Neutrophil (primary cell): ENCODE measurements around the gene GPR68.

Source experiments
- H3K27ac ChIP-seq: fragments of 200-600 bp; sonication (generic); 2 replicates; pipeline ENCODE4 v1.5.1; 2016; ENCODE audit warnings: mild to moderate bottlenecking, moderate library complexity
- H3K27me3 ChIP-seq: fragments of 200-600 bp; sonication (generic); 2 replicates; pipeline ENCODE4 v1.6.0; 2016; ENCODE audit warnings: mild to moderate bottlenecking
- H3K36me3 ChIP-seq: fragments of 200-600 bp; sonication (generic); 2 replicates; pipeline ENCODE4 v1.5.1; 2017
- H3K4me1 ChIP-seq, 2 experiments: fragments of 200-600 bp in 1 of 2; sonication (generic) in 1 of 2; 1 replicate in 1 of 2; 2 replicates in 1 of 2; pipeline versions ENCODE4 v1.5.1 to v1.6.1; 2013 to 2016; ENCODE audit warnings: low read depth in 1 of 2, low read length in 1 of 2, mild to moderate bottlenecking in 1 of 2, moderate library complexity in 1 of 2; ENCODE audit not compliant: control insufficient read depth in 1 of 2, insufficient read depth in 1 of 2
- H3K4me3 ChIP-seq, 2 experiments: fragments of 200-600 bp in 1 of 2; sonication (generic) in 1 of 2; 1 replicate in 1 of 2; 2 replicates in 1 of 2; pipeline ENCODE4 v1.5.1; 2013 to 2016; ENCODE audit warnings: low read depth in 1 of 2, low read length in 1 of 2, mild to moderate bottlenecking in 1 of 2, moderate library complexity in 1 of 2
- H3K9me3 ChIP-seq: fragments of 200-600 bp; sonication (generic); 2 replicates; pipeline ENCODE4 v1.5.1; 2016
- CTCF ChIP-seq: fragments of 200-600 bp; sonication (generic); IDR thresholded peaks from 2 replicates; pipeline ENCODE4 v1.5.1; 2016; ENCODE audit warnings: antibody characterized with exemption

GPR68 gene

DNA sequence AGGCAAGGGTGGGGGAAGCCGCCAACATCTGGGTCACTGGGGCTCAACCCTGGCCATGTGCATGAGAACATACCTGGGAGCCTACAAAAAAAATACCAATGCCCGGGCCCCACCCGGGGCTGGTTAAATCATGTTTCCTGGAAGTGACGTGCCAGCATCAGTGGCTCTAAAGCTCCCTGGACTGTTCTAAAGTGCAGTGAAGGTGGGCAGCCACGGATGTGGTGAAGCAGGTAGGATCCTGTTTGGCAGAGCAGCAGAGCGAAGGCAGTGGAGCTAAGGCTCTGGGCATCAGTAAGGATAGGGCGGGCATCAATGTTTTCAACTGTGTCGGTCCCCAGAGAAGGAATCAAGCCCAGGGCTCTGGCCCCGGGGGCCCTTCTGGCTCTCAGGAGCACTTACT is 525 bp upstream of the GPR68 start:
- Histone ChIP-seq H3K27ac (no peak overlapping the region), H3K27me3 (no peaks in the 10 kb centered on the region), H3K4me1 (peaks cover 67 to 72% of the 10 kb centered on the region in 2 experiments), H3K4me3 (no peak overlapping the region), H3K9me3 (no peaks in the 10 kb centered on the region), H3K36me3 (no peaks in the 10 kb centered on the region)
- no peak for TF ChIP-seq CTCF

- H3K36me3 ChIP-seq: no peaks in the 10 kb centered on the region
- no peaks in the 10 kb centered on the region for H3K9me3 ChIP-seq
- H3K27ac ChIP-seq: peak overlapping the region; percentile 73
- TF ChIP-seq CTCF: no peak
- no peaks in the 10 kb centered on the region for H3K27me3 ChIP-seq
- peaks cover 51 to 56% of the 10 kb centered on the region in 2 experiments for H3K4me1 ChIP-seq
- H3K4me3 ChIP-seq: peak overlapping the region; percentile 17 to 43
Measured at GRCh38 chr14:91243074-91243471, 1.4 kb downstream of the GPR68 start.

GRCh38 chr14:91242635-91243034 is 1.9 kb downstream of the GPR68 start:
- peaks cover 51 to 56% of the 10 kb centered on the region in 2 experiments for H3K4me1 ChIP-seq
- TF ChIP-seq CTCF: no peak
- no peaks in the 10 kb centered on the region for H3K9me3 ChIP-seq
- no peaks in the 10 kb centered on the region for H3K27me3 ChIP-seq
- H3K27ac ChIP-seq: peak overlapping the region; percentile 73
- H3K36me3 ChIP-seq: no peaks in the 10 kb centered on the region
- peak overlapping the region; percentile 2 to 17 for H3K4me3 ChIP-seq

- peak overlapping the region; percentile 73 for H3K27ac ChIP-seq
- H3K27me3 ChIP-seq: no peaks in the 10 kb centered on the region
- H3K36me3 ChIP-seq: no peaks in the 10 kb centered on the region
- peaks cover 51 to 56% of the 10 kb centered on the region in 2 experiments for H3K4me1 ChIP-seq
- no peaks in the 10 kb centered on the region for H3K9me3 ChIP-seq
- TF ChIP-seq CTCF: no peak
- H3K4me3 ChIP-seq: peak overlapping the region; percentile 2 to 11
Measured at GRCh38 chr14:91241863-91242262, 2.6 kb downstream of the GPR68 start.

DNA sequence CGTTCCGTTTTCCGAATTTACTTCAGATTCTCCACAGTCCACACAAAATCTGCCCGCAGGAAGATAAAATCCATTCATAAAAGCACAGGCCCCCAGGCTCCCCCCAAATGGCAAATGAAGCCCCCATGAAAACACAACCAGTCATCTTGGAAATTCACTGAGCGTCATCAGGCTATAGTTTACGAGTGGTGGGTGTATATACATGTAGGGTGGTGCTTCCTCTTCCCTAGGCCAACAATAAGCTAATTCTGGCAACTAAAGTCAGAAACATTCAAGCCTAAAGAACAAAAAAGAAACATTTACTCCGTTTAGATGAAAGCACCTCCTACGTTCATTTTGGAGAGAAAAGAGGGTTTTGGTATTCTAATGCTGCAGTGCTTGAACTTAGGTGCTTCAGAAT is 5.8 kb downstream of the GPR68 start:
- Histone ChIP-seq H3K4me1 (peaks cover 34 to 41% of the 10 kb centered on the region in 2 experiments), H3K27me3 (no peaks in the 10 kb centered on the region), H3K9me3 (no peaks in the 10 kb centered on the region), H3K36me3 (peaks cover 10% of the 10 kb centered on the region), H3K4me3 (no peak overlapping the region), H3K27ac (no peak overlapping the region)
- TF ChIP-seq CTCF: no peak

- no peaks in the 10 kb centered on the region for H3K27me3 ChIP-seq
- no peaks in the 10 kb centered on the region for H3K9me3 ChIP-seq
- no peak for TF ChIP-seq CTCF
- H3K4me1 ChIP-seq: peaks cover 34 to 41% of the 10 kb centered on the region in 2 experiments
- H3K36me3 ChIP-seq: peaks cover 13% of the 10 kb centered on the region
- no peak overlapping the region for H3K4me3 ChIP-seq
- H3K27ac ChIP-seq: no peak overlapping the region
Measured at GRCh38 chr14:91238085-91238484, 6.4 kb downstream of the GPR68 start.
